AG04450 (cell line): ENCODE measurements around the gene ADGRD1. TPM values are rescaled to one million over a fixed set of nuclear protein-coding genes. Genes with fewer than 3 reads are reported as not detected.

Experiments
- CTCF ChIA-PET: fragments of 300-600, 350-600 bp; formaldehyde crosslinking; extraction: SDS; loops from one replicate; lab custom pipeline; 2022; ENCODE audit warnings: antibody characterized with exemption, inconsistent platforms; lab: Charles Lee
- POLR2A ChIA-PET: fragments of 350-600 bp; formaldehyde crosslinking; extraction: SDS; loops from one replicate; lab custom pipeline; 2021; ENCODE audit warnings: antibody characterized with exemption, inconsistent platforms; lab: Yijun Ruan, JAX
- DNase-seq: peaks from one replicate; pipeline ENCODE4 v3.0.0-alpha.2; 2011; ENCODE audit warnings: low read depth, low spot score
- H3K27ac ChIP-seq: one replicate; pipeline ENCODE4 v1.5.1; 2012; ENCODE audit warnings: low read depth, low read length, control low read depth
- H3K27me3 ChIP-seq: one replicate; pipeline ENCODE4 v1.6.0; 2012; ENCODE audit warnings: low read length; ENCODE audit not compliant: control insufficient read depth, insufficient read depth
- H3K4me3 ChIP-seq: 2 replicates; pipeline ENCODE4 v1.5.1; 2011; ENCODE audit warnings: mild to moderate bottlenecking, low read depth, low read length, control low read depth
- H3K9me3 ChIP-seq: 2 replicates; pipeline ENCODE4 v1.5.1; 2012; ENCODE audit warnings: low read length; ENCODE audit not compliant: control insufficient read depth, insufficient read depth
- polyA plus RNA-seq: library from polyadenylated mRNA; depleted of rRNA; stranded (reverse); fragments of >200 nt; gene quantifications from 2 replicates; pipeline ENCODE4 v1.2.3, GENCODE V29; 2011
- TF ChIP-seq, protein P1 (sequence below): IDR thresholded peaks from 2 replicates; pipeline ENCODE4 v1.5.1; 2011; ENCODE audit warnings: low read depth, low read length, control low read depth, inconsistent platforms

ADGRD1 gene
- polyA plus RNA-seq, 1 experiment: 0.05 TPM

DNA sequence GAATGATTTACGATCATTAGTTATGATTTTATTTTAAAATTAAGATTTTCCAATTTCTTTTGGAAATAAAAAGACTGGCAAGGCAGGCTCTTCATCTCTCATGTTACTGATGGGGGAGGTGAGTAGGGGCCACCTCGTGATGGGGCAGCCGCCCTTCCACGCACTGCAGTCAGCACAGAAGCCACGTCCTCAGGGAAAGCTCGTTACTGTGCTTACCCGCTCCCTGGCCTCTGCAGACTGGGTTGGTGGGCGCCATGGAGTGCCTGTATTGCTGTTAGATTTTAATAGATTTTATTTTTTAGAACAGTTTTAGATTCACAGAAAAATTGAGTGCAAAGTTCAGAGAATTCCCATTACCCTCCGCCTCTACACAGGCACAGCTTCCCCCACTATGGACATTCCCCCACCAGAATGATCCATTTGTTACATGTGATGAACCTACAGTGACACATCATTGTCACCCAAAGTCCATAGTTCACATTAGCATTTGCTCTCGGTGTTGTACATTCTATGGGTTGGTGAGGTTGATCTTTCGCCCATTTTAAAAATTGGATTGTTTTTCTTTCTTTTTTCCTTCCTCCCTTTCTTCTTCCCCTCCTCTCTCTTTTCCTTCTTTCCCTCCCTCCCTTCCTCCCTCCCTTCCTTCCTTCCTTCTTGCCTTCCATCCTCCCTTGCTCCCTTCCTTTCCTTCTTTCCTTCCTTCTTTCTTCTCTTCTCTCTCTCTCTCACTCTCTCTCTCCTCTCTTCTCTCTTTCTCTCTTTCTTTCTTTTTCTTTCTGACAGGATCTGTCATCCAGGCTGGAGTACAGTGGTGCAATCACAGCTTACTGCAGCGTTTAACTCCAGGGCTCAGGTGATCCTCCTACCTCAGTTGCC lies 30.7 kb downstream of the ADGRD1 start:
- Histone ChIP-seq H3K27ac (no peak overlapping the region), H3K27me3 (no peaks in the 10 kb centered on the region), H3K4me3 (no peak overlapping the region), H3K9me3 (peaks cover 19% of the 10 kb centered on the region)
- ChIA-PET POLR2A (no interaction called here), CTCF (no interaction called here)
- no peak for DNase-seq
- TF ChIP-seq, protein P1, sequence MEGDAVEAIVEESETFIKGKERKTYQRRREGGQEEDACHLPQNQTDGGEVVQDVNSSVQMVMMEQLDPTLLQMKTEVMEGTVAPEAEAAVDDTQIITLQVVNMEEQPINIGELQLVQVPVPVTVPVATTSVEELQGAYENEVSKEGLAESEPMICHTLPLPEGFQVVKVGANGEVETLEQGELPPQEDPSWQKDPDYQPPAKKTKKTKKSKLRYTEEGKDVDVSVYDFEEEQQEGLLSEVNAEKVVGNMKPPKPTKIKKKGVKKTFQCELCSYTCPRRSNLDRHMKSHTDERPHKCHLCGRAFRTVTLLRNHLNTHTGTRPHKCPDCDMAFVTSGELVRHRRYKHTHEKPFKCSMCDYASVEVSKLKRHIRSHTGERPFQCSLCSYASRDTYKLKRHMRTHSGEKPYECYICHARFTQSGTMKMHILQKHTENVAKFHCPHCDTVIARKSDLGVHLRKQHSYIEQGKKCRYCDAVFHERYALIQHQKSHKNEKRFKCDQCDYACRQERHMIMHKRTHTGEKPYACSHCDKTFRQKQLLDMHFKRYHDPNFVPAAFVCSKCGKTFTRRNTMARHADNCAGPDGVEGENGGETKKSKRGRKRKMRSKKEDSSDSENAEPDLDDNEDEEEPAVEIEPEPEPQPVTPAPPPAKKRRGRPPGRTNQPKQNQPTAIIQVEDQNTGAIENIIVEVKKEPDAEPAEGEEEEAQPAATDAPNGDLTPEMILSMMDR: no peak

DNA sequence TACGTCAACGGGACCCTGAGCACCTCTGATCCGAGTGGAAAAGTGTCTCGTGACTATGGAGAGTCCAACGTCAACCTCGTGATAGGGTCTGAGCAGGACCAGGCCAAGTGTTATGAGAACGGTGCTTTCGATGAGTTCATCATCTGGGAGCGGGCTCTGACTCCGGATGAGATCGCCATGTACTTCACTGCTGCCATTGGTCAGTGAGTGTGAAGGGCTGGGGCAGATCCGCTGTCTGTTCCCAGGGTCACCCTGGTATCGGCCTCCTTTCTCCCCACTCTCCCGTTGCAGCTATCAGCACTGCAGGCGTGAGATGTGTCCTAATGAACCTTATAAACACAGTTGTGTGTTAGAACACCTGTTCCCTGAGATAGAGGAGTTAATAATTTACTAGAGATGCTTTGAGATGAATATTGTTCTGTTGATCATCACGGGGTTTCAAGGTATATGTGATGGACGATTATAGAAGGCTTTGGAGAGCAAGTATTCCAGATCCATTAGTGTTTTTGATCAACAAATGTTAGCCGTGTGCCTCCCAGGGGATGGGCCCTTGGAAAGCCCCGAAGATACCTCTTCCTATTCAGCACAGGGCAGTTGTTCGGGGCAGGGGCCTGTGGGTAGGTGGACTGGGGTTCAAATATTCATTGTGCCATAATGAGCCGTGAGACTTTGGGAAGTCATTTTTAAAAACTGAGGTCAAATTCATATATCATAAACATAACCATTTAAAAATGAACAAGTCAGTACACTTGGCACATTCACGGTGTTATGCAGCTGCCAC lies 33.6 kb downstream of the ADGRD1 start:
- Histone ChIP-seq H3K27ac (no peak overlapping the region), H3K27me3 (no peaks in the 10 kb centered on the region), H3K9me3 (peaks cover 20% of the 10 kb centered on the region), H3K4me3 (no peak overlapping the region)
- no peak for DNase-seq
- ChIA-PET CTCF (no interaction called here), POLR2A (no interaction called here)
- TF ChIP-seq, protein P1: no peak

DNA sequence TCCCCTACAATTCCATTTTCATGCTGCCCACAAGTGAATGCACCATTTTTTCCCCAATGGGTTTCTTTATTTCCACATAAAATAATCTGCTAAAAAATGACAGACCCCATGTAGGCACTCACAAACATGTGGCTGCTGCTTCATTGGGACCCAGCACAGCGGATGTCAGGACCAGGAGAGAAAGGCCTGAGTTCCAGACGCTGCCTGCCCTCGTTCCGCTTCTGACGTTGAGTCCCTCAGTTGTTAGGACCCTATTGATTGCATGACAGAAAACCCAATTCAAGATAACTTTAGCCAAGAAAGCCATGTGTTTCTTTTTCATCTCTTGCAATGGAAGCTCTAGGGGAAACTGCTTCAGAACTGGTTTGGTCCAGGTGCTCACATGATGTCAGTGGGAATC lies 34.6 kb downstream of the ADGRD1 start:
- Histone ChIP-seq H3K9me3 (peaks cover 23% of the 10 kb centered on the region), H3K27me3 (no peaks in the 10 kb centered on the region), H3K27ac (no peak overlapping the region), H3K4me3 (no peak overlapping the region)
- POLR2A ChIA-PET: no interaction called here
- TF ChIP-seq, protein P1: no peak
- CTCF ChIA-PET: no interaction called here
- DNase-seq: no peak

DNA sequence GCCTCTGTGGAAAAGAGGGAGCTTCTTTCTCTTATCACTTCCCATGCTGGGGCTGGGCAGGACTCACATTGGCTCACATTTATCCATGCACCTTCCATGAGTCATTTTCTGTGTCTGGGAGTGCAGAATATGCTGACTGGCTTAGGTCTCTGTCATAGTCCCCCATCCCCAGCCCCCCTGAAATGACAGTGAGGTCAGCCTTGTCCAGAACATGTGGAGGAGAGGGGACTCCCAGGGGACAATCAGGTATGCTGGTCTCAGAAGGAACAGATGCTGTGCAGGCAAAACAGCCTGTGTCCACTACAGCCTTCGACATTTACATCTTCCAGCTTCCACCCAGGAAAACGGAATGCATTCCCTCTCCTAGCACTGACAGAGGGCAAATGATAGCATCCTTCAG lies 35.0 kb downstream of the ADGRD1 start:
- TF ChIP-seq, protein P1: no peak
- CTCF ChIA-PET: no interaction called here

DNA sequence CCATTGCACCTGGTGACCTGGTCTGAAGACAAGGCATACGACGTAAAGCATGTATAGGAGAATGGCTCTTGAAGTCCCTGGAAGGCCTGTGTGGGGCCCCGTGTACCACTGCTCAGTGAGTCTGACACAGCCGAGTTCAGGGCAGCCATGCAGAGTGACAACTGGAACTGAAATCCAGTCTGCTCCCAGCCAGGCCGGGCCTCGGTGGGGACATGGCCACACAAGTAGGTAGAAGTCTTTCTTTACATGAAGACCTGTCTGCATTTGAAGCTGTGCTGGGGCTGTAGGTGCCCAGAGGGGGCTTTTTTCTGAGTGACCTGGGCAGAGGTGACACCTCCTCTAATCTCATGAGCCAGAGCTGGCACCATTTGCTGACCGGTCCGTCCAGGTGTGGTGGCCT lies 35.7 kb downstream of the ADGRD1 start:
- Histone ChIP-seq H3K27me3 (no peaks in the 10 kb centered on the region), H3K27ac (no peak overlapping the region), H3K9me3 (peaks cover 34% of the 10 kb centered on the region), H3K4me3 (no peak overlapping the region)
- no peak for DNase-seq
- ChIA-PET POLR2A (no interaction called here), CTCF (no interaction called here)
- TF ChIP-seq, protein P1: no peak

More for the DNA sequence above, 35.0 kb downstream of the ADGRD1 start:
- DNase-seq: no peak
- H3K9me3 ChIP-seq: peaks cover 28% of the 10 kb centered on the region
- H3K4me3 ChIP-seq: no peak overlapping the region
- no peak overlapping the region for H3K27ac ChIP-seq
- POLR2A ChIA-PET: no interaction called here
- no peaks in the 10 kb centered on the region for H3K27me3 ChIP-seq
